Stimulated activated CD8-positive, alpha-beta memory T cell treated with anti-CD3 and anti-CD28 coated beads, Interleukin-4, amount 100 ng/mL, for 24 hours (primary cell): ENCODE measurements around the gene PFKM.

Source experiments
- DNase-seq: peaks from one replicate; pipeline ENCODE4 v3.0.0-alpha.2; 2020; ENCODE audit warnings: low read depth

PFKM gene

GRCh38 chr12:48187916-48188695 lies 68.9 kb downstream of the PFKM start:
- DNase-seq, result no peak

DNA sequence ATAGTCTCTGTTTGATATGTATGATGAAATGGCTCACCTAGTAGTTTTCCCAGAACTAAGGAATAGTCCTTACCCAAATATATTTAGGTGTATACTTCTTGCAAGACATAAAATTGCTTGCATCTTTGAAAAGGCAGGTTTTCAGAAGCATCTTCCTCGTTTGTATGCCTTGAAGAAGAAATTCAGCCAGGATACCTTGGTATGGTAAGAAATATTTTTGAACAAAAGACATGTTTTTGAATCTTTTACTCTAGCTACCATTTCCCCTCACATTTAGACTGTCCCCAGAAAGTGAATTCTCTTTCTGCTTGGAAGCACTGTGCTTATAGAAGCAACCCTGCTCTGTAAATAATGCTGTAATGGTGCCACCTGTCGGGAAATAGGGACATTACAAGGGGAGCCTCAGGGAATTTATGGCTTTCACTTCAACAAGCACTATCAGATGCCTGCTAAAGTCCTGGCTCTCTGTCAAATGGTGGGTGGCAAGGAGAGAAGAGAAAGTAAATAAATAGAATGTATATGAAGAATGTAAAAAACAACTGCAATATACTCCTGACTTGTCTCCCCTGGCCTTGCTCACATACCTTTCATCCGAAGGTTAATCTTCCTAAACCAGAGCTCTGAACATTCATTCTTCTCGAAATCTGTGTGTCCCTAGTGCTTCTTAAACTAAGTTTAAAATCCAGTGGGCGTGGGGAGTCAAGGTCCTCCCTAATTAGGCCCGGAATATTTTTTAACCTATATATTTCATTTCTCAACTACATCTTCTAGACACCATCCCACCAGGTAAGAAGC lies 70.4 kb downstream of the PFKM start:
- peak; percentile 44 for DNase-seq

DNA sequence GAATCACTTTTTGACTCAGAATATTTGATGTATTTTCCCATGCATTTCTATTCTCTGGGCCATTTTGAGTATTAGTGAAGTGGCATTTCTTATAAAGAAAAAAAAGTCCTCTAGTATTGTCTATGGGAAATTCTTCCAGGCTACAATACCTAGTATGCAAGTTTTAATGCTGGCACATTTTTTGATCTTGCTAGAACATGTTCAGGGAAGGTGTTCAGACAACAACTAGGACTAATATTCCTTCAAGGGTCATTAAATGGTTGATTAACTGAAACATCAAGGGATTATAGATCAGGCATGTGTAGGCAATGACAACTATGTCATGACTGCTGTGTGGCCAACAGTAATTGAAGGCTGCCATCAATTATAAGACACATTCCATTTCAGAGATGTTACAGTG lies 71.9 kb downstream of the PFKM start:
- DNase-seq, result no peak

DNA sequence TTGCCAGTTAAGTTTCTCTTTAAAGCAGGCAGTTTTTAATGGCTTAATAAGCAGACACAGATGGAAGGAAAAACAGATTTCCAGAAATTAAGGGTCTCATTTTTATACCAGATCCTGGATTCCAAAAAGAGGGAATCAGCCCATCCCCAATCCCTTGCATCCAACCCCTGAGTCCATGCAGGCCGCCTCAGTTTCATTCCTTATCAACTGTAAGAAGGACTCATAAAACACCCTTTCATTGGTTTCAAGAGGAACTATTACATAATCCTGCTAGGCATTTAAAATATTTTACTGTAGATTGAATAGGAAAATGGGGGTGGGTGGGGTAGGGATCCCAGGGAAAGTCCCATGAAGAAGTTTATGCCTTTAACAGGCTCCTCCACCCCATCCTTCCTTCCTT lies 73.7 kb downstream of the PFKM start:
- no peak for DNase-seq

DNA sequence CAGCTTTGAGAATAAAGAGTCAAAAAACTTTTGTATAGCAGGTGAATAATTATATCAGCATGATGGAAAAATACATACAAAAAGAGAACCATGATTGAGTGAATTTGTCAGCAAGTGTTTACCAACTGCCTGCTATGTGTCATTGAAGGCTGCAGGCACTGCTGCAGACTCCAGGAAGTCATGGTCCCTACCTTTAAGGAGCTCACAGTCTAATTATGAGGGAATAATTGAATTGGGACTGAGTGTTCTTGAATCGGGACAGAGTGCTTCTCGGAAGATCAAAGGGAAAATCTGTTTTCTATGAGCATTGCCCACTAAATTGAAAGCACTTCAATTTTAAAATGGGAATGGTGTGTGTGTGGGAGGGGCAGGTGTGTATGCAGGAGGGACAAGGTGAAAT lies 74.5 kb downstream of the PFKM start:
- no peak for DNase-seq

DNA sequence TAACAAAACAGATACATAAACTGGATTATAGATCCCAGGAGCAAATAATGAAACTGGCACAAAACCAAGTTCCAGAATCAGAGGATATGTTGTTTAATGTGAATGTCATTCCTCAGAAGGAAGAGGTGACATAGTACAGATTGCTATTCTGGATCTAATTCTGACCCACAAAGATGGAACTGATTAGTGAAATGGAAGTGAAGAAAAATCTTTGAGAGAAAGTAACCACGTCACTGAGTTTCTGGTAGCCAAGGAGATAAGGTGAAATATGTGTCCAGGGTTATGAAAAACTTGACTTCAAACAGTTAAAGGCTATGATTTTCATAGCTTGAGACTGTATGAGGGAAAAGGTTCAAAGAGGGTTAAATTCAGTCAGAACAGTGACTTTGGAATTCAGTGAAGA lies 75.6 kb downstream of the PFKM start:
- no peak for DNase-seq
